Germinal center (tissue), 1 donor: ENCODE measurements around the gene ANO10.
"Not testable (repeated sequence)": the region's sequence is repeated elsewhere in the genome, so short reads cannot be mapped to it uniquely, and the experiment has no call there.

ENCODE experiments used
- DNase-seq: peaks from one replicate; pipeline ENCODE4 v3.0.0; 2012; ENCODE audit warnings: mixed read lengths, low spot score

Gene ANO10

GRCh38 chr3:43627360-43627759 lies 5.5 kb upstream of the ANO10 start:
- DNase-seq = no peak

GRCh38 chr3:43624619-43625305 lies 3.0 kb upstream of the ANO10 start:
- DNase-seq = no peak

- DNase-seq = no peak
Measured at GRCh38 chr3:43620831-43621655, 768 bp downstream of the ANO10 start.

GRCh38 chr3:43619588-43619987 lies 2.2 kb downstream of the ANO10 start:
- no peak for DNase-seq

GRCh38 chr3:43618142-43618541 lies 3.7 kb downstream of the ANO10 start:
- DNase-seq = no peak

- DNase-seq = no peak
Measured at GRCh38 chr3:43616034-43616433, 5.8 kb downstream of the ANO10 start.

- DNase-seq = no peak
Measured at GRCh38 chr3:43615133-43615532, 6.7 kb downstream of the ANO10 start.

- no peak for DNase-seq
Measured at GRCh38 chr3:43613976-43614375, 7.8 kb downstream of the ANO10 start.

GRCh38 chr3:43612419-43612818 lies 9.4 kb downstream of the ANO10 start:
- no peak for DNase-seq

- no peak for DNase-seq
Measured at GRCh38 chr3:43609406-43609805, 12.4 kb downstream of the ANO10 start.

GRCh38 chr3:43608751-43609150 lies 13.1 kb downstream of the ANO10 start:
- DNase-seq = no peak

GRCh38 chr3:43606284-43606683 lies 15.5 kb downstream of the ANO10 start:
- DNase-seq = no peak

GRCh38 chr3:43599959-43600358 lies 21.9 kb downstream of the ANO10 start:
- not testable (repeated sequence) for DNase-seq

- no peak for DNase-seq
Measured at GRCh38 chr3:43597961-43598360, 23.9 kb downstream of the ANO10 start.

- not testable (repeated sequence) for DNase-seq
Measured at GRCh38 chr3:43596178-43596577, 25.6 kb downstream of the ANO10 start.

- DNase-seq = not testable (repeated sequence)
Measured at GRCh38 chr3:43595280-43595679, 26.5 kb downstream of the ANO10 start.

- not testable (repeated sequence) for DNase-seq
Measured at GRCh38 chr3:43593588-43593987, 28.2 kb downstream of the ANO10 start.

- DNase-seq = not testable (repeated sequence)
Measured at GRCh38 chr3:43591866-43592265, 29.9 kb downstream of the ANO10 start.

- DNase-seq = no peak
Measured at GRCh38 chr3:43587303-43587702, 34.5 kb downstream of the ANO10 start.

- DNase-seq = no peak
Measured at GRCh38 chr3:43584043-43584826, 37.6 kb downstream of the ANO10 start.

- no peak for DNase-seq
Measured at GRCh38 chr3:43583481-43583880, 38.3 kb downstream of the ANO10 start.

- no peak for DNase-seq
Measured at GRCh38 chr3:43582866-43583265, 38.9 kb downstream of the ANO10 start.

- no peak for DNase-seq
Measured at GRCh38 chr3:43581343-43581742, 40.5 kb downstream of the ANO10 start.
